Activated CD4-positive, CD25-positive, alpha-beta regulatory T cell treated with anti-CD3 and anti-CD28 coated beads, Interleukin-2, amount 50 U/mL, for 16 hours (primary cell): ENCODE results near the gene RBPJ.

ENCODE experiments used
- DNase-seq: peaks from one replicate; pipeline ENCODE4 v3.0.0-alpha.2; 2020; ENCODE audit warnings: low read depth, low spot score

RBPJ gene

GRCh38 chr4:26320538-26321372, at the start of gene RBPJ:
RBPJ (plus strand) TSS chr4:26321014; CDS start chr4:26321029, 15 bp downstream.
- peak; percentile 67 for DNase-seq

GRCh38 chr4:26271703-26272102, 49.1 kb upstream of the RBPJ start:
- DNase-seq = no peak

- DNase-seq = no peak
These were observed 47.9 kb upstream of the RBPJ start for GRCh38 chr4:26272654-26273615.

GRCh38 chr4:26273616-26273980, 47.2 kb upstream of the RBPJ start:
- DNase-seq = no peak

- DNase-seq = no peak
These were observed 45.5 kb upstream of the RBPJ start for GRCh38 chr4:26275281-26275680.

GRCh38 chr4:26279446-26279845, 41.4 kb upstream of the RBPJ start:
- no peak for DNase-seq

- DNase-seq = no peak
These were observed 38.9 kb upstream of the RBPJ start for GRCh38 chr4:26281881-26282280.

- DNase-seq = no peak
These were observed 36.3 kb upstream of the RBPJ start for GRCh38 chr4:26284536-26284935.

GRCh38 chr4:26285272-26285671, 35.5 kb upstream of the RBPJ start:
- DNase-seq = no peak

- no peak for DNase-seq
These were observed 33.1 kb upstream of the RBPJ start for GRCh38 chr4:26287756-26288155.

- DNase-seq = no peak
These were observed 32.4 kb upstream of the RBPJ start for GRCh38 chr4:26288355-26288909.

GRCh38 chr4:26289401-26289800, 31.4 kb upstream of the RBPJ start:
- DNase-seq = no peak

- no peak for DNase-seq
These were observed 30.5 kb upstream of the RBPJ start for GRCh38 chr4:26290321-26290720.

- DNase-seq = no peak
These were observed 25.9 kb upstream of the RBPJ start for GRCh38 chr4:26294904-26295303.

- no peak for DNase-seq
These were observed 24.8 kb upstream of the RBPJ start for GRCh38 chr4:26296021-26296420.

- no peak for DNase-seq
These were observed 24.3 kb upstream of the RBPJ start for GRCh38 chr4:26296514-26296913.

- DNase-seq = no peak
These were observed 23.6 kb upstream of the RBPJ start for GRCh38 chr4:26297219-26297618.

GRCh38 chr4:26298198-26298947, 22.4 kb upstream of the RBPJ start:
- no peak for DNase-seq

- no peak for DNase-seq
These were observed 21.4 kb upstream of the RBPJ start for GRCh38 chr4:26299254-26299882.

- DNase-seq = no peak
These were observed 20.2 kb upstream of the RBPJ start for GRCh38 chr4:26300314-26301307.
